Spinal cord (tissue), 10 donors: ENCODE data around the gene TBC1D1. TPM values are rescaled to one million over a fixed set of nuclear protein-coding genes. Genes with fewer than 3 reads are reported as not detected.

Experiments used
- DNase-seq, 6 donors: peaks; one replicate each; pipeline versions ENCODE4 v3.0.0 to v3.0.0-alpha.2; 2013 to 2015; ENCODE audit warnings: low spot score in 6 of 6, low read depth in 4 of 6
- H3K27ac ChIP-seq: one replicate; pipeline ENCODE4 v1.5.1; 2013; ENCODE audit warnings: low read depth, low read length, control low read depth
- H3K27me3 ChIP-seq: one replicate; pipeline ENCODE4 v1.6.1; 2013; ENCODE audit warnings: low read length; ENCODE audit not compliant: control insufficient read depth, insufficient read depth
- H3K36me3 ChIP-seq: one replicate; pipeline ENCODE4 v1.6.1; 2013; ENCODE audit warnings: low read length; ENCODE audit not compliant: control insufficient read depth, insufficient read depth
- H3K4me1 ChIP-seq: one replicate; pipeline ENCODE4 v1.6.1; 2013; ENCODE audit warnings: low read length; ENCODE audit not compliant: control insufficient read depth, insufficient read depth
- H3K4me3 ChIP-seq: one replicate; pipeline ENCODE4 v1.5.1; 2013; ENCODE audit warnings: low read depth, low read length, control low read depth
- H3K9me3 ChIP-seq: one replicate; pipeline ENCODE4 v1.6.1; 2013; ENCODE audit warnings: low read length; ENCODE audit not compliant: control insufficient read depth, insufficient read depth
- WGBS: methylation state at CpG from one replicate; pipeline ENCODE4 v1.1.5; 2013; ENCODE audit warnings: missing lambda C conversion rate; ENCODE audit not compliant: insufficient coverage; 5-methylcytosine and 5-hydroxymethylcytosine counted together
- polyA plus RNA-seq, 2 donors: library from polyadenylated mRNA; unstranded; fragments of 120-200 nt; gene quantifications; one replicate each; pipeline ENCODE4 v1.2.1, GENCODE V29; 2013; ENCODE audit not compliant: insufficient read length in 2 of 2
- total RNA-seq, 2 donors: library from RNA; depleted of rRNA in 1 of 2; stranded (reverse); fragments of 120-200 nt in 1 of 2; fragments of >200 nt in 1 of 2; gene quantifications; one replicate each; pipeline versions ENCODE4 v1.2.3 to v1.2.4, GENCODE V29; 2013 to 2014
- donor health status: healthy.

The TBC1D1 gene
- total and polyA plus RNA-seq, 4 donors: 49.0 to 59.0 (median 53.9) TPM

DNA sequence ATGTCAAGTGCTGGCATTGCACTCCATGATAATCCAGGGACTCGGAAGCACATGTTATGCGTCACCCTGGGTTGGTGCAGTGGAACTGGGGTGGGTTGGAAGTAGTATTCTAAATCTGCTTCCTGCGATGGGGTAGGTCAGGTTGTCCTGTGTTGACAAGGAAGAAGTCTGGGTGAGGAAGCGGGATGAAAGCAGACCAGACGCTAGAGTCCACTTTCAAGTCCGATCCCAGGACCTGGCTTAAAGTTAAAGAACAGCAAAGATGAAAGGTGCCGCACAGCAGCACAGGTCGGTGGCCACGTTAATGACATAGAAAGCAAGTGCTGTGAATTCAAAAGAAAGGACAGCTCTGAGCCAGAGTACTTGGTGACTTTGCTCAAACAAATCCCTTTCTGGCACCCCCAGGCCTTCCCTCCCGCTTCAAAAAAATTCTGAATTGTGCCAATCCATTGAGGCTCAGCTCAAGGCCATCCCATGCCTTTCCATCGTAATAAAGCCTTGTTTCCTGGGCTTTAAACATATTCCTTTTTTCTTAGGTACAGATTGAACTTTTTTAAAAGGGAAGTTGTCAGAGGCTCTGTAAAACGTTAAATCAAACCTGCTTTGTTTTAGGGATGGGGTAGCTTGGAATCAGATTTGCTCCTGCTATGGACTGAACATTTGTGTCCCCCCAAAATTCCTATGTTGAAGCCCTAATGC is 187.1 kb downstream of the TBC1D1 start:
- Histone ChIP-seq H3K9me3 (no peaks in the 10 kb centered on the region), H3K27me3 (no peaks in the 10 kb centered on the region), H3K27ac (peak overlapping the region; percentile 83), H3K4me3 (no peak overlapping the region), H3K4me1 (peaks cover 7% of the 10 kb centered on the region), H3K36me3 (peaks cover 8% of the 10 kb centered on the region)
- 91% methylated on average over 11 of the region's 12 CpGs for WGBS
- no peak for DNase-seq

DNA sequence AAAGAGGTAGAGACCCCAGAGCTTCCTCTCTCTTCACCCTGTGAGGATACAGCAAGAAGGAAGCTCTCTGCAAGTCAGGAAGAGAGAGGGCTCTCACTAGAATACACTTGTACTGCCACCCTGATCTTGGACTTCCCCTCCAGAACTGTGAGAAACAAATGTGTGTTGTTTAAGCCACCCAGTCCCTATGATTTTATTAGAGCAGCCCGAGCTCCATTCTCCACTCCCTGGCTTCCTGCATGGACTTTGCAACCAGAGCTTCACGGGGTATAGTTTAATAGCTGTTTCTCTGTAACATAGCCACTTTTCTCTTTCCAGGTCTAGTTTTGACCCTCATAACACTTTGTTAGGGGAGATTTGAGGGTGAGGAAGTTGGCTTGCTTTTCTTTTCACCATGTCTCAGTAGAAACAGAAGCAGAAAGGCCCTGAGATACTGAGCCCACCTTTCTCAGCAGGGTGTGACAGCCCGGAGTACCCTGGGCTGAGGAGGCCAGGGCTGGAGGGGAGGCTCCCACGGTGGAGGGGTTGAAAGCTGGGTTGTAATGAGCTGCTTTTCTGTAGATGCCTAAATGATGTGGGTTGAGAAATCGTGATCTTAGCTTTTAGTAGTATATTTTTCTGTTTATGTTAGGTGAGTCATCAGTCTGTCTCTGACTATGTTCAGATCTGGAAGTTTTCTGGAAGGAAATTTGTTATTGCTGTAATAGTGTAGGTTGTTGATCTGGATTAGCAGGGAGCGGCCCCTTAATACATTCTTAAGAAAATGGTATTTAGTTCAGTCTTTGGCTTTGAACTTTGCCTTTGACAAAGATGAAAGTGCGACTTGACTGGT is 187.9 kb downstream of the TBC1D1 start:
- Histone ChIP-seq H3K4me1 (peaks cover 7% of the 10 kb centered on the region), H3K4me3 (no peak overlapping the region), H3K27me3 (no peaks in the 10 kb centered on the region), H3K9me3 (no peaks in the 10 kb centered on the region), H3K36me3 (peaks cover 8% of the 10 kb centered on the region), H3K27ac (peak overlapping the region; percentile 83)
- 74% methylated on average over 5 of the region's 7 CpGs for WGBS
- no peak for DNase-seq

DNA sequence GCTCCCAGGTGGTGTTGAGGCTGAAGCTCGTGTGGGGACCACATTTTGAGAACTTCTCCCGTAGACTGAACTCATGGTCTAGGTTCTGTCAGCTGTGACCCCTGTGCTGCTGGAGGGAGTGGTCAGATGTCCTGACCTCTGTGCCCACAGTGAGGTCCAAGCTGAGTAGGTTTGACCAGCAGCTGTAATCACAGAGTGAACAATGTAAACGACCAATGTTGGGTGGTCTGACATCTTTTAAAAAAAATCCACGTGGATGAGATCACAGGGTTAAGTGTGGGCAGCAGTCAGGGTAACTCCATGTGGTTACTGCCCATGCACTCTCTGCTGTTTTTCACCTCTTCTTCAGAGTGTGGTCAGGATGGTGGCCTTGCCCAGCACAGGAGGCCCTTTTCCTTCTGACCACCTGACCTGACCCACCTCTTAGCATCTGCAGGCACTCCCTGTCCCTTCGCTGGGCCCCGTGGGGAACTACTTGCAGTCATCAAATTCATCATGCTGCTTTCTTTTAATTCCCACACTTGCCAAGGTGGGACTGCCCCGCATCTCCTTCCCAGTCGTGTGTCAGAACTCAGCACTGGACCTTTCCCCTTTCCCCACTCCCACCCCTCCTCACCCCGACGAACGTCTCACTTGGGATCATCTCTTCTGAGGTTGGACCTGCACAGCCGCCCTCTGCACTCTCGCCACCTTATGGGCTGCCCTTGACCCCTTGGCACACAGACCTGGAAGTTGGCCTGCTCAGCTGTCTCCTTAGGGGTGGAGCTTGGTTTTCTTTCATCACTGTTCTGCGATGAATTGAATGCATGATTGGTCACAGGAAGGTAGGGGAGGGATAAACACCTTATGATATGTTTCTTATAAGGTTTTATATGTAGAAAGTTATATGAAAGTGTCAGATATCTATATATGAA is 189.4 kb downstream of the TBC1D1 start:
- DNase-seq: no peak
- H3K4me3 ChIP-seq: no peak overlapping the region
- H3K27me3 ChIP-seq: no peaks in the 10 kb centered on the region
- WGBS: 89% methylated on average over 13 of the region's 14 CpGs
- peaks cover 8% of the 10 kb centered on the region for H3K36me3 ChIP-seq
- H3K9me3 ChIP-seq: no peaks in the 10 kb centered on the region
- no peak overlapping the region for H3K27ac ChIP-seq
- peaks cover 12% of the 10 kb centered on the region for H3K4me1 ChIP-seq

DNA sequence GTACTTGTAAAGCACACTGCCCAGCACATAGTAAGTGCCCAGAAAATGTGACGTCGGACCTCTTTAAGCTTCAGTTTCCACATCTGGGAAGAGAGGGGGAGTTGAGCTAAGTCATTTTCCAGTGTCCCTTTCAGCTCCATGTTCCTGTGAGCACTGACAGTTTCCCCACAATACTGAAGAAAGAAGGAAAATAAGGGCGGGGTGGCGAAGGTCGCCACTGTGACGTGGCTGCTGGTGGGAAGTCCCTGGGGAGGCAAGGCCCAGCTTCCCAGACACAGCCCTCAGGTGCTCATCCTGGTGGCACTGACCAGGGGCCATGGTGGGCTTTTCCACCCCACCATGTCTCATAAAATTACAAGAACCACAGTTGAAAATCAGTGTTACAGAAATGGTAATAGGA is 191.1 kb downstream of the TBC1D1 start:
- peaks cover 21% of the 10 kb centered on the region for H3K4me1 ChIP-seq
- peak overlapping the region; percentile 72 for H3K27ac ChIP-seq
- H3K9me3 ChIP-seq: no peaks in the 10 kb centered on the region
- DNase-seq: no peak
- no CpG with 5 or more reads among the region's 6 CpGs for WGBS
- peaks cover 8% of the 10 kb centered on the region for H3K36me3 ChIP-seq
- no peak overlapping the region for H3K4me3 ChIP-seq
- no peaks in the 10 kb centered on the region for H3K27me3 ChIP-seq

DNA sequence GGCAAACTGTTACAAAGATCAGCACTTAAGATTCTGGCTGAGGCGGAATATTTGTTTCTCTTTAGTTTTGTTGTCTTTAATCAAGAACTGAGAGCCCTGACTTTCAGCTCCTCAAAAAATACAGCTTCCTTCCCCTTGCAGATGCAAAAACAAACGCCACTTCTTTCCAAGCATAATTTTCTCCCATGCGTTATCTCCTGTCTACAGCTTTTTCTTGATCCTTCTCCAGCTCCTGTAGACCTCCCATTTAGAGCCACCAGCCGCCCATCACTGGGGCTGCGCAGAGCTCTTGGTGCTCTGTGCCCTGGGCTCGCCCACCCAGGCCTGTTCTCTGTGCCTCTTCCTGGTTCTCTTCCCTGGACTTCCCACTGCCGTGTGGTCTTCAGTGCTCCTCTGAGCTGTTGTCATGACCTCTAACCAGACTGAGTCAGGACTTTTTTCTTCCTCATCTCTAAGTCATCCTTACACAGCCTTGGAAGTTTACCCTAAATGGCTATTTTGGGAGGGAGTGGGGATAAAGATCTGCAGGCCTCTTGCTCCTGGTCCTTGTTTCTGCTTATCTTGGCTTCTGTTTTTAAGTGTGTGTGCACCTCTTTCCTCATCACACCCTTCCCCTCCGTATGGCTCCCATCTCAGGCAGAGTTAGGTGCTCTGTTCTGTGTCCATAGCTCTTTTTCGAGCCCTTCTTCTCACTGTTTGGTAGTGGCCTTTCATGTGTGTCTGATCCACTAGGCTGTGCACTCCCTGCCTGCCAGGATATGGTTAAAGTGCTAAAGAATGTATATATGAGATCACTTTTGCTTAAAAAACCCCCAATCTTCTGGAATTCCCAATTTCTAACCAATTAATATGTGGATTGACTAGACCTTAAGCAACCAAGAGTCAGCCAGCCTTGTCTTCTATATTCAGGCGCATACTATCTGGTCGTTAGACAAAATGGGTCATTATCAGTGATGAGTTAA is 191.8 kb downstream of the TBC1D1 start:
- Histone ChIP-seq H3K36me3 (peaks cover 7% of the 10 kb centered on the region), H3K4me1 (peaks cover 21% of the 10 kb centered on the region), H3K9me3 (no peaks in the 10 kb centered on the region), H3K27ac (peak overlapping the region; percentile 72), H3K27me3 (no peaks in the 10 kb centered on the region), H3K4me3 (no peak overlapping the region)
- DNase-seq: no peak
- 80% methylated on average over 8 of the region's 11 CpGs for WGBS

DNA sequence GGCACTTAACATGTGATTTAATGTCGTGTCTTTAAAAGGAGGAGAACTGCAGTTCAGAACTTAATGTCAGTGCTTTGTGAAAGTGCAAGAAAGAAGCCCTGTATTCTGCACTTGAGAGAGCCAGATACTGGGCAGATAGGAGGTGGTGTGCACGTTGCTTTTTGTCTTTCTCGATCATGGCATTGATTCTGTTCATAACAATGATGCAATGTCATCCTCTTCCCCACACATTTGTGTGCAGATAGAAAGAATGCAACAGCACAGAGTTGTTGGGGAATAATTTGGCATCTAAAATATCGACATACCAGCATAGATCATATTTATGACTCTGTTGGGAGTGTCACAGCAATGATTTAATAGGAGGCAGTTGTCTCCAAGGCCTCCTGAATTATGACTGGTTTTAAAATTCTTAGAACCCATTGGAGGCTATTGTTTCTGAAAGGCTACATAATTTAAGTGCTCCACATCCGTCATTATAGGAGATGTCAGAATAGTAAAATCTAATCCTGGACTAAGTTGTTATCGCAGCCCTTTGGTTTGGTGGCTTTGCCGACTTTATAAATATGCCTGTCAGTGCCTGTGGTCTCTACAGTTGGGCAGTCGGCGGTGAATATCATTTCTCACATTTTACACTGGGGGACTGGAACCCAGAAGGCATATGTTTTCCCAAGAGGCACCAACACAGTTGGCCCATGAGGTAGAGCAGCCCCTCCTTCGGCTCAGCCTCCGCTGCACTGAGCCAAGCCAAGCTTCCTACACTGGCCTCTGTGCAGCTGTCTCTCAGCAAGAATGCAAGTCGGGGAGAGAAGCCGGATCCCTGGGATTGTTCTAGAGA is 194.2 kb downstream of the TBC1D1 start:
- no peak overlapping the region for H3K4me3 ChIP-seq
- H3K36me3 ChIP-seq: peaks cover 2% of the 10 kb centered on the region
- H3K4me1 ChIP-seq: peaks cover 18% of the 10 kb centered on the region
- DNase-seq: peak in 2 of 6 donors; percentile 52 to 71
- no peaks in the 10 kb centered on the region for H3K9me3 ChIP-seq
- no peaks in the 10 kb centered on the region for H3K27me3 ChIP-seq
- peak overlapping the region; percentile 49 for H3K27ac ChIP-seq
- 61% methylated on average over 5 of the region's 13 CpGs for WGBS

DNA sequence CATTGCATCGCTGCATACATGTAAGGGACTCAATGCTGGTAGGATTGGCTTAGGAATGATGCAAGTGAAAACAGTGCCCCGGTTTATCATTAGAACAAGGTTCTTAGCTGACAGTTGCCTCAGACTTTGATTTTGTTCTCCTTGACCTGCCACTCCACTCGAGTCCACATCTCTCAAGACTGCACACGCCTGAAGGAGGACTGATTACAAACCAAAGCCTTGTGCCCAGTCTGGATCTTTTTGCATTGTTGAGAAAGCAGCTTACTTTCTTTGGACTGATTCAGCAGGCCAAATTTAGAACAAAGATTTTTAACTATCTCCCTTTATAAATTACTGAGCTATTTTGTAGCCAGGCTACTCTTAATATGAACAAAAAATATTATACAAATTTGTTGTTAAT is 194.9 kb downstream of the TBC1D1 start:
- Histone ChIP-seq H3K4me1 (peaks cover 18% of the 10 kb centered on the region), H3K4me3 (no peak overlapping the region), H3K9me3 (no peaks in the 10 kb centered on the region), H3K27me3 (no peaks in the 10 kb centered on the region), H3K36me3 (peaks cover 2% of the 10 kb centered on the region), H3K27ac (peak overlapping the region; percentile 35)
- no peak for DNase-seq
- WGBS: 69% methylated on average over 4 of the region's 4 CpGs

DNA sequence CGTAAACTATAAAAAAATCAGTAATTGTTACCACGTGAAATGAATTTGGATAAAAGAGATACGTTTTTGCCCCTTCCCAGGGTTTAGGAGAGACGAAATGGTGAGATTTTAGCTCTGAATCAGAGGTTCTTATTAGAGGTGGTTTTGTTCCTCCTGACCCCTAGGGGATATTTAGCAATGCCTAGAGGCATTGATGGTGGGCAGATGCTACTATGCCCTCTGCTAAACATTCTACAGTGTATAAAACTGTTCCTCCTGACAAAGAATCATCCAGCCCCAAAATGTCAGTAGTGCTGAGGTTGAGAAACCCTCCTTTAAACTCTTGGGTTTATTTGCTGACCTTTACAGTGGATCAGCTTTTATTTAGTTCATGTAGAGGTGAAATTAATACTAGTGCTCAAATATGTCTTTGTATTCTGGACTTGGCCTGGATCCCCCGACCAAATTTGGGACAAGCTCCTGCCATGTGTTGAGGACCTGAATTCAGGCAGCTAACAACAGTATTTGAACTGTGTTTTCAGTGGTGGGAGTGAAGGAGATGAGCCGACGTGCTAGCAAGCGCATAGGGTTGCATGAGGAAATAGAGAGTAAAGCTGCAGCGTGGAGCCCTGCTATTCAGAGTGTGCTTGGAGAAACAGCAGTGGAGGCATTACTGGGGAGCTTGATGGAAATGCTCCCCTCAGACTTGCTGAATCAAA is 195.4 kb downstream of the TBC1D1 start:
- Histone ChIP-seq H3K9me3 (no peaks in the 10 kb centered on the region), H3K36me3 (no peaks in the 10 kb centered on the region), H3K27me3 (no peaks in the 10 kb centered on the region), H3K4me3 (no peak overlapping the region), H3K4me1 (peaks cover 14% of the 10 kb centered on the region), H3K27ac (no peak overlapping the region)
- DNase-seq: peak in 1 of 6 donors; percentile 58
- WGBS: 65% methylated on average over 4 of the region's 9 CpGs
